Astrocyte (in vitro differentiated cells and primary cell): Measurements from ENCODE around the gene SETDB2.

ENCODE experiments used
- CTCF ChIP-seq: IDR thresholded peaks from 2 replicates; pipeline ENCODE4 v1.5.1; 2011; ENCODE audit warnings: low read depth, mild to moderate bottlenecking, inconsistent platforms, low read length, moderate library complexity; ENCODE audit not compliant: insufficient read depth
- EZH2 ChIP-seq: IDR thresholded peaks from 2 replicates; pipeline ENCODE4 v1.6.1; 2012; ENCODE audit warnings: mild to moderate bottlenecking, low read length, inconsistent platforms; ENCODE audit not compliant: insufficient read depth

GRCh38 chr13:49450105-49450819 lies 6.2 kb downstream of the SETDB2 start:
- no peak for TF ChIP-seq CTCF
- no peak for TF ChIP-seq EZH2
